Measurements from ENCODE around the gene ZNF286A. TPM values are rescaled to one million over a fixed set of nuclear protein-coding genes. Genes with fewer than 3 reads are reported as not detected.

Gene ZNF286A
- 23.2 to 36.0 TPM (median 27.7 TPM) in 5 replicates for total RNA-seq (2022; extraction: Qiagen RNA extraction)

DNA sequence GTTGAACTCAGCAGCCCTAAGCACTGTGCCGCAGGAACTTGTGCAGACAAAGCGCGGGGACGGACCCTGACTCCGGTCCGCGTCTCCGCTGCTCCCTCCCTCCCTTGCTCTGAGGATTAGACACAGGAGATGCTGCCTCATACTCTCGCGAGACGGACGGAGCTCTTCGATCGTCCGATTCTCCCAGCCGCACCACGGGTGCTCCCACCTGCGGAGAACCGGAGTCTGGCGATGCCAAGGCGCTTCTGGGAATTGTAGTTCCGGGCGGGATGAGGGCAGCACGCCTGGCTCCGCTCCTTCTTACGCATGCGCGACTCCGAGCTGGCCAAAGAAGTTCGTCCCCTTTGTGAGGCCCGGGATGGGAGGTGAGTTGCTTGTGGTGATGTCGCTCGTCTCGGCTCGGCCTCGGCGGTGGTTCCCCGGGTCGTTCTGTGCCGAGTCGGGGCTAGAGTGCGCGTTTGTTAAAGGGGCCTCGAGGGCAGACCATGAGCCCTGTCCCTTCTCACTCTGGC is at the start of gene ZNF286A:
TSS of gene ZNF286A (plus strand) at position 340 of the 512 bp plus-strand sequence. CDS start 578 bp downstream, outside the sequence.

GRCh38 chr17:15683824-15684478 is 15.6 kb upstream of the ZNF286A start, which contains the start of gene TRIM16:
Gene TRIM16 (minus strand): TSS chr17:15684311. CDS start chr17:15651609, 32,702 bp downstream.

DNA sequence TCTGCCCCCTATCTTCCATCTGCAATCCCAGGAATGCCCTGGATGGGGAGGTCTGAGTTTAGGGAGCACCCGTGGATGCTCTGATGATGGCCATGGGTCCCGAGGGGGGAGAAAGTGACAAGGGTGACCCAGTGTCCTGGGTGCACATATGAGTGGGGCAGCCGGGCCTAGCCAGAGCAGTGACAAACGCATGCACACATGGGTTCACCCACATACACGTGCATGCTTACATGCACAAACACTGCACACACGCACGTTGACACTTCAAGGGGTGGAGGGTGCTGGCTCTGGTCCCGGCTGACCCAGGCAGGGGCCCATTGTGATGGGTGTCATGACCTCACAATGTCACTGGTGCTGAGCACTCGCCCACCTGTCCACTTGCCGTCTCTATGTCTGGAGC is 32.3 kb downstream of the ZNF286A start, which contains the start of gene TBC1D26:
TSS of gene TBC1D26 (plus strand) at position 384 of the 400 bp plus-strand sequence. CDS start 3,066 bp downstream, outside the sequence.

Other genes with a start within 250 kb of the ZNF286A start
- 0.85 to 1.4 TPM (median 1.1 TPM) in 4 of 5 replicates, not detected in the other for gene CDRT4, start 232.1 kb upstream of the ZNF286A start, total RNA-seq (2022; extraction: Qiagen RNA extraction)
- gene TVP23C, start 136.3 kb upstream of the ZNF286A start, total RNA-seq (2022; extraction: Qiagen RNA extraction), result 7.3 to 10.1 TPM (median 8.9 TPM) in 5 replicates
- gene FBXW10B, start 80.0 kb upstream of the ZNF286A start, total RNA-seq (2022; extraction: Qiagen RNA extraction), result 2.7 to 4.2 TPM (median 4.1 TPM) in 5 replicates
- 227 to 278 TPM (median 233 TPM) in 5 replicates for gene TRIM16, start 15.4 kb upstream of the ZNF286A start, total RNA-seq (2022; extraction: Qiagen RNA extraction)
- 0.02 TPM in 1 of 5 replicates, not detected in the others for gene TBC1D26, start 32.5 kb downstream of the ZNF286A start, total RNA-seq (2022; extraction: Qiagen RNA extraction)
- 9.4 to 15.3 TPM (median 13.3 TPM) in 5 replicates for gene ADORA2B, start 245.4 kb downstream of the ZNF286A start, total RNA-seq (2022; extraction: Qiagen RNA extraction)